NCI-H774 (cell line): ENCODE data around the gene PDIK1L.

Experiments used
- DNase-seq: peaks from one replicate; lab custom pipeline; 2025; lab: John Stamatoyannopoulos, UW

Gene PDIK1L

GRCh38 chr1:26171084-26172072 is 59.8 kb downstream of the PDIK1L start, which contains the start of gene ZNF593OS:
ZNF593OS (minus strand) TSS chr1:26171832; CDS start chr1:26171661, 171 bp downstream.
- no peak for DNase-seq
